Bronchial epithelial cell (primary cell): Measurements from ENCODE around the gene MTMR1. TPM values are rescaled to one million over a fixed set of nuclear protein-coding genes. Genes with fewer than 3 reads are reported as not detected.

Experiments used
- DNase-seq: peaks from one replicate; pipeline ENCODE4 v3.0.0-alpha.2; 2010; ENCODE audit warnings: low read depth
- FAIRE-seq: peaks from 2 replicates; lab custom pipeline; 2011; peaks lifted over from hg19 to GRCh38; lab: Jason Lieb, UNC
- H3K27me3 ChIP-seq: 2 replicates; pipeline ENCODE4 v1.5.1; 2011; ENCODE audit warnings: low read length; ENCODE audit not compliant: control insufficient read depth, insufficient read depth
- H3K36me3 ChIP-seq: 2 replicates; pipeline ENCODE4 v1.5.1; 2011; ENCODE audit warnings: low read length; ENCODE audit not compliant: control insufficient read depth, insufficient read depth
- H3K4me3 ChIP-seq: 2 replicates; pipeline ENCODE4 v1.5.1; 2011; ENCODE audit warnings: mild to moderate bottlenecking, low read depth, low read length, control low read depth
- total RNA-seq: library from RNA; depleted of rRNA; stranded (reverse); fragments of >200 nt; gene quantifications from 2 replicates; pipeline ENCODE4 v1.2.1, GENCODE V29; 2014
- TF ChIP-seq, protein P1 (sequence below): IDR thresholded peaks from 2 replicates; pipeline ENCODE4 v1.5.1; 2011; ENCODE audit warnings: mild to moderate bottlenecking, moderate library complexity, low read length, control low read depth, inconsistent platforms; ENCODE audit not compliant: insufficient read depth, severe bottlenecking

Gene MTMR1
- total RNA-seq, 1 donor from 2014 or later = 14.0 TPM

DNA sequence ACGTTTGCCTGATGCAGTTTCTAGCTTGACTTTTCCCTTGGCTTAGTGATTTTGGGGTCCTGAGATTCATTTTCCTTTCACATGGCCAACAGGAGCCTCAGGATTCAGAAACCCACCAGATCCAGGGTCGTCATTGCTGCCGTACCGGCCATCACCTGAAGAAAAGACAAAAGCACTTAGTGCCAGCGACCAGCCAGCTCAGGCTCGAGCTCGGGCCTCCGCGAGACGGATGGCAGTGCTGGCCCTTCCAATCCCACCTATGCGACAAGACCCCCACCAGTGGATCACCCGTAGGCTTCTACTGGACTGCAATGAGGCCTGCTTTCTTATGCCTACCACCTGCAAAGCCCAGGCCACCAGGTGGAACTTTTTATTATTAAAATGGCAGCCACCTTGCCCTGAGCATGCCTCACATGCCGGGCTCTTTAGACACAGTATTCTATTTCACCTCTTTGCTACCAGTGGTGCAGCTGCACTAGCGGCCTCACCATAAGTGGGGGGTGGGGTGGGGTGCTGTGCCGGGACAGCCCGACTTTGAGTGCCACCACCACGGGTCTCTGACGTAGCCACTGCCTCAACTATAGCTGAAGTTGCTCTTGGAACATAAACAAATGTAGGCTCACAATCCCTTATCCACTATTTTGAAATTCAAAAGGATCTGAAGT is 84.3 kb downstream of the MTMR1 start:
- Histone ChIP-seq H3K27me3 (no peaks in the 10 kb centered on the region), H3K4me3 (no peak overlapping the region), H3K36me3 (peaks cover 6% of the 10 kb centered on the region)
- DNase-seq = no peak
- FAIRE-seq = no peak
- TF ChIP-seq, protein P1, sequence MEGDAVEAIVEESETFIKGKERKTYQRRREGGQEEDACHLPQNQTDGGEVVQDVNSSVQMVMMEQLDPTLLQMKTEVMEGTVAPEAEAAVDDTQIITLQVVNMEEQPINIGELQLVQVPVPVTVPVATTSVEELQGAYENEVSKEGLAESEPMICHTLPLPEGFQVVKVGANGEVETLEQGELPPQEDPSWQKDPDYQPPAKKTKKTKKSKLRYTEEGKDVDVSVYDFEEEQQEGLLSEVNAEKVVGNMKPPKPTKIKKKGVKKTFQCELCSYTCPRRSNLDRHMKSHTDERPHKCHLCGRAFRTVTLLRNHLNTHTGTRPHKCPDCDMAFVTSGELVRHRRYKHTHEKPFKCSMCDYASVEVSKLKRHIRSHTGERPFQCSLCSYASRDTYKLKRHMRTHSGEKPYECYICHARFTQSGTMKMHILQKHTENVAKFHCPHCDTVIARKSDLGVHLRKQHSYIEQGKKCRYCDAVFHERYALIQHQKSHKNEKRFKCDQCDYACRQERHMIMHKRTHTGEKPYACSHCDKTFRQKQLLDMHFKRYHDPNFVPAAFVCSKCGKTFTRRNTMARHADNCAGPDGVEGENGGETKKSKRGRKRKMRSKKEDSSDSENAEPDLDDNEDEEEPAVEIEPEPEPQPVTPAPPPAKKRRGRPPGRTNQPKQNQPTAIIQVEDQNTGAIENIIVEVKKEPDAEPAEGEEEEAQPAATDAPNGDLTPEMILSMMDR = no peak

DNA sequence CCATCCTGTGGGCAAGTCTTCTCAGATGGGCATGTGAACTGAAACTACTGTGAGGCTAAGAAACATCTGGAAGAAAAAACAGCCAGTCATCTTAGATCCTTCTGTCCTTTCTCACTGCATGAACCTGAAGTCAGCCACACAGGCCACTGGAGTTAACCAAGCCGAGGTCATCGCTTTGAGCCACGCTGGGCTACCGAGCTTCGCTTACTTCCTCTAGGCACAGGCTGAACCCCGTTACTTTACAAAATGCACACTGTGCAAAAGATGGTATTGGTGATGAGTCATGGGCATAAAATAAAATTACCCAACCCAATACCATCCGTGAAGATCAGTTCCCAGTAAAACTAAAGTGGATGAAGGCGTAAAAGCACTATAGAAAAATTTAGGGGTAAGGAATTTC is 86.2 kb downstream of the MTMR1 start:
- Histone ChIP-seq H3K36me3 (peaks cover 7% of the 10 kb centered on the region), H3K4me3 (no peak overlapping the region), H3K27me3 (no peaks in the 10 kb centered on the region)
- DNase-seq (no peak), FAIRE-seq (no peak)
- TF ChIP-seq, protein P1 = no peak

DNA sequence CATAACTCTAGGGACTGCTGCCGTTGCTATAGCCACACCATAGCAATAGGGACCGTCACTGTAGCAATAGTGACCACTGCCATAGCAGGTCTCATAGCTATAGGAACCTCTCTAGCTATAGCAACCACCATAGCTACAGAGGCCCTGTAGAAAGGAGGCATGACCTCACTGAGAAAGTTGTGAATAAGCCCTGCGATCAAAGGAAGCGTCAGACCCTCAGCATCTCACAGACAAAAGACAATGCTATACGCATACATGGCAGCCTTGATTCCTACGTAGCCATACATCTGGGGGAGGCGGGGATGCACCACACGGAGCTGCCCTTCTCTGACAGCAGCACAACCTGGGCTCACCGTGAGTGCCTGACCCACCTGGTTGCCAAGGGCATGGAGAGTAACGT is 88.5 kb downstream of the MTMR1 start:
- no peaks in the 10 kb centered on the region for H3K27me3 ChIP-seq
- H3K4me3 ChIP-seq = no peak overlapping the region
- TF ChIP-seq, protein P1 = no peak
- DNase-seq = no peak
- H3K36me3 ChIP-seq = peaks cover 6% of the 10 kb centered on the region
- FAIRE-seq = no peak

DNA sequence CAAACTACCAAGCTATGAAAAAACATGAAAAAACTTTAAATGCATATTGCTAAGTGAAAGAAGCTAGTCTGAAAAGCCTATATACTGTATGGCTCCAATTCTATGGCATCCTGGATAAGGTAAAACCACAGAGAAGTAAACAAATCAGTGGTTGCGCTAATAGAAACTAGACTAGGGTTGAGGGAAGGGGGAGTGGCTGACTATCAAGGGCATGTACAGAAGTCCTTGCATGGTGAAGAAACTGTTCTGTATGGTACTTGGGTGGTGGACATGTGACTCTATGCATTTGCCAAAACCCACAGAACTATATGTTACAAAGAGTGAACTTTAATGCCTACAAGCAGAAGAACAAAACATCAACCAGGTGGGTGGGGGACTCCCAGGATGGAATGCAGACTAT is 96.8 kb downstream of the MTMR1 start:
- Histone ChIP-seq H3K4me3 (no peak overlapping the region), H3K27me3 (no peaks in the 10 kb centered on the region), H3K36me3 (peaks cover 5% of the 10 kb centered on the region)
- DNase-seq (no peak), FAIRE-seq (no peak)
- TF ChIP-seq, protein P1 = no peak

DNA sequence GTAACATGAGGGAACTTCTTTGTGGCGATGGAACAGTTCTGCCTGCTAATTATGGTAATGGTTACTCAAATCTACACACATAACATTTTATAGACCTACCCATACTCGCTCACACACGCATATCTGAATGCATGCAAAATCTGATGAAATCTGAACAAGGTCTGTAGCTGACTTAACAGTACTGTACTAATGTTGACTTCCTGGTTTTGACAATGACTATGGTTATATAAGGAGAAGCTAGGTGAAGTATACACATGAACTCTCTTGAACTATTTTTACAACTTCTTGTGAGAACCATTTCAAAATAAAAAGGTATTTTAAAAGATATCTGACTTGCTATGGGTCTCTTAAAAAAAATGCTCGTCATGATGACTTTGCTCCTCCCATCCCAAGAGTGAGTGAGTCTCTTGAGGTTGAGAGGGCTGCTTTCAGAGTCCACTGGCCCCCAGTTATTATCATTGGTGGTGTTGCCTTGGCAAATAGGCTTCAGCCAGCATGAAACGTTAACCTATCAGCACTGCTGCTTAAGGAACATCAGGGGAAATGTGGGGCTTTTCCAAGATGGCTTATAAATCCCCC is 99.8 kb downstream of the MTMR1 start:
- H3K4me3 ChIP-seq = no peak overlapping the region
- TF ChIP-seq, protein P1 = no peak
- peaks cover 7% of the 10 kb centered on the region for H3K36me3 ChIP-seq
- FAIRE-seq (no peak), DNase-seq (no peak)
- H3K27me3 ChIP-seq = no peaks in the 10 kb centered on the region

DNA sequence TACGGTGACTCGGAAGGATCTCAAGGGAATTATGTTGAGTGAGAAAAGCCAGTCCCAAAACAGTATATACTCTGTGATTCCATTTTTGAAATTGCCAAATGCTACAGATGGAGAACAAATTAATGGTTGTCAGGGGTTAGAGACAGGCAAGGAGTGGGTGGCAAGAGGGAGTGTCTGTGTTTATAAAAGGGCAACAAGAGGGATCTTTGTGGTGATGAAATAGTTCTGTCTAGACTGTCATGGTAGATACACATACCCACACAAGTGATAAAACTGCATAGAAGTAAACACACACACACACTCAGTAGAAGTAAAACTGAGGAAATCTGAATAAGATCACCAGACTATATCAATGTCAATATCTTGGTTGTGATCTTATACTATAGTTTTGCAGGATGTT is 112.5 kb downstream of the MTMR1 start:
- FAIRE-seq (no peak), DNase-seq (no peak)
- no peak overlapping the region for H3K4me3 ChIP-seq
- TF ChIP-seq, protein P1 = no peak
- H3K27me3 ChIP-seq = no peaks in the 10 kb centered on the region
- H3K36me3 ChIP-seq = peaks cover 1% of the 10 kb centered on the region
